AG08395 (cell line): ENCODE measurements around the gene ADAT3.

Experiments
- DNase-seq: peaks from one replicate; pipeline ENCODE4 v3.0.0; 2012; ENCODE audit warnings: mixed read lengths, low spot score

ADAT3 gene

DNA sequence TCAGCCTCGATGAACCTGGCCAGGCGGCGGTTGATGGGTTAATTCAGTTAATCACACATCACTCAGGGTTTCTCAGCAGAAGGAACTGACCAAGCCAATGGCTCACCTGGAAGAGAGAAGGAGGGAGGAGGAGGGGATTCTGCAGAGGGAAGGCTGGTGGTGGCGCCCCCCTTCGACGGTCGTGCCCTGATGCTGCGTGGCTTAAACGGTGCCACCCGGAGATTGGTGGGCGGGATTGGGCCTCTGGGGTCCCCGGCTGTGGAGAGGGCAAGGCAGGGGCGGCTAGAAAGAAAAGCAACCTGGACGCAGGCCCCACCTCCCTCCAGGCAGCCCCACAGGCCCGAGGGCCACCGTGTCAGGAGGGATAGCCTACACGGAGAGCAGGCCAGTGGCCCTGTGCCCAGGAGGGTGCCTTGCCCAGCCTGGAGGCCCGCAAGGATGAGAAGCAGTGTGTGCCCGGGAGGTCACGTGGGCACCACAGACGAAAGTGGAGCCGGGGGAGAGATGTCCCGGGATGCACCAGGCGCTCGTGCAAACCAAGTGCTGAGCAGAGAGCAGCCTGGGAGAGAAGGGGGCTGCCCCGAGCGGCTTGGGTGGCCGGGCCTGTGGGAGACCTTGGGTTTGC, 51.8 kb downstream of the ADAT3 start:
- DNase-seq, result peak; percentile 17

GRCh38 chr19:1957562-1958248, 52.5 kb downstream of the ADAT3 start:
- no peak for DNase-seq

- DNase-seq, result no peak
These were observed 54.9 kb downstream of the ADAT3 start for GRCh38 chr19:1959928-1960589.

GRCh38 chr19:1961000-1961883, 56.0 kb downstream of the ADAT3 start:
- no peak for DNase-seq

GRCh38 chr19:1962674-1963073, 57.5 kb downstream of the ADAT3 start:
- no peak for DNase-seq
